SIG-M5 (cell line): Measurements from ENCODE around the gene CLMP.
"Not testable (repeated sequence)": the region's sequence is repeated elsewhere in the genome, so short reads cannot be mapped to it uniquely, and the experiment has no call there.

Experiments
- DNase-seq: peaks from one replicate; lab custom pipeline; 2025; lab: John Stamatoyannopoulos, UW

The CLMP gene

DNA sequence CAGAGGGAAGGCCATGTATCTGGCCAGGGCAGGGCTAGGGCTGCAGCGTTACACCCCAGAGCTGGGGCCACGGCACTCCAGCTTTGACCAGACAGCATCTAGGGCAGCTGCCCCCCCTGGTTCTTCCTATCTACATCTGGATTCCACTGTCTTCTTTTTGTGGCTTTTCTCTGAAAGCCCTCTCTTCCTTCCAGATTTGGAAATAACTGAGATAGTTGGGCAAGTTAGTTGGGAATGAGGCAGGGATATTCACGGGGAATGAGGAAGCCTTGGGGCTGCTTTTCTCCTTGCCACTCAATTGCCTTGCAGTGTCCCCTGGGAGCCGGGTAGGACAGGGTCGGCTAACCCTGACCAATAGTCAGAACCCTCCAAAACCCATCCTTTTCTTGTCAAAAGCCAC lies 26.8 kb downstream of the CLMP start:
- DNase-seq: no peak

GRCh38 chr11:123166071-123166559 lies 28.9 kb downstream of the CLMP start:
- no peak for DNase-seq

GRCh38 chr11:123164732-123165450 lies 30.2 kb downstream of the CLMP start:
- no peak for DNase-seq

GRCh38 chr11:123163621-123164020 lies 31.4 kb downstream of the CLMP start:
- DNase-seq: no peak

GRCh38 chr11:123161376-123162030 lies 33.5 kb downstream of the CLMP start:
- DNase-seq: no peak

DNA sequence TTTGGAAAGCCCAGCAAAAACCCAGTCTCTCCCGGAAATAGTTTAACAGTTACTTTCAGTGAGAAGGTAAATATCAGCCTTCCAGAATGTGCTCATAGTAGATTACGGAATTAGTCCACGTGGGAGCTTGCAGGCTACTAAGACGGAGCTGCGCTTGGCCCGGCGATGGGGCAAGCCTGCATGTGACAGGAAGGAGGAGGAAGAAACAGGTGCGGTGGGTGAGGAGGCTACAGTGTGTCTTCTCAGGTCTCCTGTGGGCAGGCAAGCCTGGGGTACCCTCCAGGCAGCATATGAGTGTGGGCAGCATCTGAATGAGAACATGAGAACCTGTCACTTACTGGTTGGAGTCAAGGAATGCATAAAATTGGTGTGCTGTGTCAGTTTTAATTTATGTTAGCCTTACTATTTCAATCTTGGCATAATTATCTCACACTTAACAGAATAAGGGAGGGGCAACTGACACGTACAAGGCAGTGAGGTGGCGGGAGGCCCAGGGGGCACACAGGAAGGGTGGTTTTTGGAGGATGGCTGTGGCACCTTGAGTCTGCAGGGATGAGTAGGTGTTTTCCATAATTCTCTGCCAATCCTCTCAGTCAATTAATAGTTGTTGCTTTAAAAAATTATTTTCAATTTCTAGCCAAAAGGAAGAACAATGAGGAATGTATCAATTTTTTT lies 35.7 kb downstream of the CLMP start:
- DNase-seq: no peak

GRCh38 chr11:123158033-123159003 lies 36.7 kb downstream of the CLMP start:
- no peak for DNase-seq

- no peak for DNase-seq
Observed at GRCh38 chr11:123152951-123153350, 42.1 kb downstream of the CLMP start.

DNA sequence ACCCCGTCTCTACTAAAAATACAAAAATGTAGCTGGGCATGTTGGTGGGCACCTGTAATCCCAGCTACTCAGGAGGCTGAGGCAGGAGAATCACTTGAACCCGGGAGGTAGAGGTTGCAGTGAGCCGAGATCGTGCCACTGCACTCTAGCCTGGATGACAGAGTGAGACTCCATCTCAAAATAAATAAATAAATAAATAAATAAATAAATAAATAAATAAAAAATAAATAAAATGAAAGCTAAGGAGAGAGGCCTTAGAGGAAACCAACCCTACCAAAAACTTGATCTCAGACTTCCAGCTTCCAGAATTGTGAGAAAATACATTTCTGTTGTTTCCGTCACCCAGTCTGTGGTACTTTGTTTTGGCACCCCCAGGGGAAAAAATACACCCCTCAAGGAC lies 42.7 kb downstream of the CLMP start:
- not testable (repeated sequence) for DNase-seq

DNA sequence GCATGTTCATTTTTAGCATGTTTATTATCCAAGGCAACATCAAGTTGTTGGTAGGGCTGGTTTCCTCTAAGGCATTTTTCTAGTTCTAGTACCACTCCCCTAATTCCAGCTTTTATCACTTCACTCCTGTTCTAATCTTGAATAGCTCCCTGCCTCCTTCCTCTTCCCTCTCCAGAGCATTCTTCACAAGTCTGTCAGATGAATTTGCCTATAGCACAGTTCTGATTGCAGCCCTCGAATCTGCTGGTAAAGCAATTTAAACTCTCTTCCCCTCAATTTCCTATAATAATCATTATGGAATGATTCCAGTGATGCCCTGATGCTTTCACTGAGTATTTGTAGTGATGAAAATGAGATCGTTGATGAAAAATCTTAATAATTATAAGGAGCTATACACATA lies 43.3 kb downstream of the CLMP start:
- DNase-seq: no peak

GRCh38 chr11:123151366-123151765 lies 43.7 kb downstream of the CLMP start:
- DNase-seq: no peak

- DNase-seq: no peak
Observed at GRCh38 chr11:123150882-123151281, 44.2 kb downstream of the CLMP start.

GRCh38 chr11:123148965-123149364 lies 46.1 kb downstream of the CLMP start:
- no peak for DNase-seq

DNA sequence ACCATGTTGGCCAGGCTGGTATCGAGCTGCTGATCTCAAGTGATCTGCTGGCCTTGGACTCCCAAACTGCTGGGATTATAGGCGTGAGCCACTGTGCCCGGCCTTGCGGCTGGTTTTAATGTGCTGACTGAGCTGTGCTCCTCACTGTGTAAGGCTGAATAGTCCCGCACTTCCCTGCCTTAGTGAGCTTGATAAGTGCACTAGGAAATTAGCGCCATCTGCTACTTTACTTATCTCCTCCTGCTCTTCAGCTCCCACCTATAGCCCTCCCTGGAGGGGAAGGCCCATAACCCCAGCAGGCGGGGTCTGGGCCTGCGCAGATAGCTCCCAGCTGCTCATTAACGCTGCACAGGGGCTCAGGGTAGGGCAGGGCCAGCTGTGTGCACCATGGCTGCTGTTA lies 49.4 kb downstream of the CLMP start:
- no peak for DNase-seq

- no peak for DNase-seq
Observed at GRCh38 chr11:123145220-123145619, 49.8 kb downstream of the CLMP start.

GRCh38 chr11:123144707-123145106 lies 50.3 kb downstream of the CLMP start:
- no peak for DNase-seq

- DNase-seq: no peak
Observed at GRCh38 chr11:123143921-123144320, 51.1 kb downstream of the CLMP start.

- no peak for DNase-seq
Observed at GRCh38 chr11:123143476-123143875, 51.6 kb downstream of the CLMP start.

GRCh38 chr11:123139206-123139605 lies 55.8 kb downstream of the CLMP start:
- DNase-seq: no peak

DNA sequence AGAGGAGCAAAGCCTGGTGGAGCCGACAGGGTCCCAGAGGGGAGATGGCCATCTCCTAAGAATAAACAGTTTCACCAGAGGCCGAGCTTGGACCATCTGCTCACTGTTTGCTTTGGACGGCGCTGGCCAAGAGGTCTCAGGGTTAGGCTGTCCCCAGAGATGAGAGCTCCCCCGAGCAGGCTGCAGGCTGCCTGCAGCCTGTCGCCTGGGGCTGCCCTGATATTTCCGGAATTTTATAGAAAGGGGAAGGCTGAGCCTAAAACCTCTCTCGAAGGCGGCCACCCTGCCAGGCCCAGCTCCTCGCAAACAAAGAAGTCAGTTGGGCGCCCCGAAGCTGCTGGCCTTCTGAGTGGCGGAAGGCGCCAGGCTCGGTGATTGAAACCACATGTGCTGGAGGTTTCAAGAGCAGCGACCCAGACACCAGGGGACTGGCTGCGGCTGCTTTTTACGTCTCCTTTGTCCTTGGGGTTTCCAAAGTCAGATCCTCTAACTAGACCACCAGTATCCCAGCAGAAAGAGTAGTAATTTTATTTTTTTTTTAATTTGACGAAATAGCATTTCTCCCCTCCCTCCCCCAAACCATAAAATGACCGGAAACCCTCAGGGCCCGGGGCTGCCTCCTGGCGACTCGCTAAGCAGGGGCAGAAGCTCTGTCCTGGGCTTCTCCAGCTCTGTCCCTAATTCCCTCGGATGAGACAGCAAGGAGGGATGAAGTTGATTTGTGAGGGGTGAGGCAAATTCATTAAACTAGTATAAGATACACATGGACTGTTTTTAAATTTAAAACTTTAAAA lies 57.4 kb downstream of the CLMP start:
- DNase-seq: no peak

DNA sequence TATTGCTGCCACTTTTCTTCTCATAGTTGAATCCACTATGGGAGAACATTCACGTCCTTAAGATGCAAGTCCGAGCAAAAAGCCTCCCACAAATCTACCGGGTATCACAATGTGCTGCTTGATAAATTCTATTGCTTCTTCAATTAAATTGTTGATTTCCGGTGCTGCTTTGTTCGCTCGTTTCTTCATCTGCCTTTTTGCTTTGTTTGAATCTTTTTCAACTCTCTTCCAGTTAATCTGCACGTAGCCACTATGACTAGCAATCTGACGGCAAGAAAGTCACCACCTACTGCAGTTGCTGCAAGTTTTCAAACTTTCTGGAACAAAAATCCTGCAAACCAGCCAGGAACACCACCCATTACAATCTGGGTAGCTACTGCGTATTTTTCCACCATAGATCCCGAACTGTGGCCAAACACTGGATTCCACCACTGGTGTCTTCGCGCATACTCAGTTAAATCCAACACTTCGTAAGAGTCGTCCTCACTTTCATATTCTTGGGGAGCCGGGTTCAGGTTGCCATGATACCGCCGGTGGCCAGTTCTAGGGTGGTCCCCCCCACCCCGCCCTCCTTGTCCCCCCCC lies 59.1 kb downstream of the CLMP start:
- DNase-seq: no peak
